Measurements from ENCODE around the gene KIAA0825.

The KIAA0825 gene

GRCh38 chr5:94499806-94500205 is 118.6 kb downstream of the KIAA0825 start:
- no peak for DNase-seq
- Histone ChIP-seq H4K20me1 (ENCODE audit: insufficient read depth, low read length) (no peaks in the 10 kb centered on the region), H3K9ac (ENCODE audit: low read depth, low read length) (no peak overlapping the region), H3K9me3 (ENCODE audit: insufficient read depth, low read length, severe bottlenecking) (no peaks in the 10 kb centered on the region), H3K4me2 (ENCODE audit: insufficient read depth, low read length) (no peak overlapping the region), H3K27me3 (ENCODE audit: insufficient read depth, low read length, poor library complexity) (no peaks in the 10 kb centered on the region), H3K79me2 (ENCODE audit: insufficient read depth, low read length) (no peaks in the 10 kb centered on the region), H3K36me3 (ENCODE audit: insufficient read depth, low read length) (no peaks in the 10 kb centered on the region), H3K4me1 (ENCODE audit: insufficient read depth, low read length) (peaks cover 7% of the 10 kb centered on the region), H3K27ac (ENCODE audit: low read length) (no peak overlapping the region), H3K4me3 (ENCODE audit: low read depth in 1 of 2, low read length in 2 of 2) (no peak overlapping the region), H2AFZ (ENCODE audit: low read depth, low read length) (no peak overlapping the region)
- ATAC-seq (ENCODE audit: insufficient read depth, low read depth), result no peak; the same call in 2 of the 3 replicates
- no peak for TF ChIP-seq EZH2 (IDR thresholded peaks at IDR 0.05; ENCODE audit: borderline replicate concordance, low read depth, low read length, severe bottlenecking)
- no peak for TF ChIP-seq CTCF (IDR thresholded peaks at IDR 0.05; ENCODE audit: borderline replicate concordance, extremely low read depth, low read length, poor library complexity, severe bottlenecking)

GRCh38 chr5:94498199-94498598 is 120.2 kb downstream of the KIAA0825 start:
- Histone ChIP-seq H3K9me3 (ENCODE audit: insufficient read depth, low read length, severe bottlenecking) (no peaks in the 10 kb centered on the region), H4K20me1 (ENCODE audit: insufficient read depth, low read length) (no peaks in the 10 kb centered on the region), H3K4me1 (ENCODE audit: insufficient read depth, low read length) (peaks cover 7% of the 10 kb centered on the region), H3K4me3 (ENCODE audit: low read depth in 1 of 2, low read length in 2 of 2) (no peak overlapping the region), H3K4me2 (ENCODE audit: insufficient read depth, low read length) (no peak overlapping the region), H3K9ac (ENCODE audit: low read depth, low read length) (no peak overlapping the region), H2AFZ (ENCODE audit: low read depth, low read length) (no peak overlapping the region), H3K79me2 (ENCODE audit: insufficient read depth, low read length) (no peaks in the 10 kb centered on the region), H3K27me3 (ENCODE audit: insufficient read depth, low read length, poor library complexity) (no peaks in the 10 kb centered on the region), H3K27ac (ENCODE audit: low read length) (no peak overlapping the region), H3K36me3 (ENCODE audit: insufficient read depth, low read length) (no peaks in the 10 kb centered on the region)
- no peak for DNase-seq
- no peak for ATAC-seq (ENCODE audit: insufficient read depth, low read depth)
- TF ChIP-seq CTCF (IDR thresholded peaks at IDR 0.05; ENCODE audit: borderline replicate concordance, extremely low read depth, low read length, poor library complexity, severe bottlenecking) (no peak), EZH2 (IDR thresholded peaks at IDR 0.05; ENCODE audit: borderline replicate concordance, low read depth, low read length, severe bottlenecking) (no peak)

GRCh38 chr5:94485067-94485466 is 133.3 kb downstream of the KIAA0825 start:
- Histone ChIP-seq H3K9me3 (ENCODE audit: insufficient read depth, low read length, severe bottlenecking) (no peaks in the 10 kb centered on the region), H3K36me3 (ENCODE audit: insufficient read depth, low read length) (no peaks in the 10 kb centered on the region), H4K20me1 (ENCODE audit: insufficient read depth, low read length) (no peaks in the 10 kb centered on the region), H3K4me2 (ENCODE audit: insufficient read depth, low read length) (no peak overlapping the region), H3K27me3 (ENCODE audit: insufficient read depth, low read length, poor library complexity) (no peaks in the 10 kb centered on the region), H3K27ac (ENCODE audit: low read length) (no peak overlapping the region), H3K9ac (ENCODE audit: low read depth, low read length) (no peak overlapping the region), H3K4me3 (ENCODE audit: low read depth in 1 of 2, low read length in 2 of 2) (no peak overlapping the region), H3K4me1 (ENCODE audit: insufficient read depth, low read length) (no peaks in the 10 kb centered on the region), H2AFZ (ENCODE audit: low read depth, low read length) (no peak overlapping the region), H3K79me2 (ENCODE audit: insufficient read depth, low read length) (no peaks in the 10 kb centered on the region)
- ATAC-seq (ENCODE audit: insufficient read depth, low read depth) (no peak), DNase-seq (no peak)
- no peak for TF ChIP-seq EZH2 (IDR thresholded peaks at IDR 0.05; ENCODE audit: borderline replicate concordance, low read depth, low read length, severe bottlenecking)
- no peak for TF ChIP-seq CTCF (IDR thresholded peaks at IDR 0.05; ENCODE audit: borderline replicate concordance, extremely low read depth, low read length, poor library complexity, severe bottlenecking)

GRCh38 chr5:94481059-94481458 is 137.3 kb downstream of the KIAA0825 start:
- no peaks in the 10 kb centered on the region for H3K4me1 ChIP-seq (ENCODE audit: insufficient read depth, low read length)
- no peak overlapping the region for H3K4me2 ChIP-seq (ENCODE audit: insufficient read depth, low read length)
- DNase-seq, result no peak
- no peak overlapping the region for H3K9ac ChIP-seq (ENCODE audit: low read depth, low read length)
- no peaks in the 10 kb centered on the region for H4K20me1 ChIP-seq (ENCODE audit: insufficient read depth, low read length)
- H3K79me2 ChIP-seq (ENCODE audit: insufficient read depth, low read length), result no peaks in the 10 kb centered on the region
- no peaks in the 10 kb centered on the region for H3K27me3 ChIP-seq (ENCODE audit: insufficient read depth, low read length, poor library complexity)
- no peak overlapping the region for H3K27ac ChIP-seq (ENCODE audit: low read length)
- TF ChIP-seq EZH2 (IDR thresholded peaks at IDR 0.05; ENCODE audit: borderline replicate concordance, low read depth, low read length, severe bottlenecking), result no peak
- TF ChIP-seq CTCF (IDR thresholded peaks at IDR 0.05; ENCODE audit: borderline replicate concordance, extremely low read depth, low read length, poor library complexity, severe bottlenecking), result no peak
- no peaks in the 10 kb centered on the region for H3K9me3 ChIP-seq (ENCODE audit: insufficient read depth, low read length, severe bottlenecking)
- no peak overlapping the region for H2AFZ ChIP-seq (ENCODE audit: low read depth, low read length)
- H3K36me3 ChIP-seq (ENCODE audit: insufficient read depth, low read length), result no peaks in the 10 kb centered on the region
- no peak for ATAC-seq (ENCODE audit: insufficient read depth, low read depth)
- no peak overlapping the region for H3K4me3 ChIP-seq (ENCODE audit: low read depth in 1 of 2, low read length in 2 of 2)
